H1 (cell line): ENCODE measurements around the gene KCTD15. TPM values are rescaled to one million over a fixed set of nuclear protein-coding genes. Genes with fewer than 3 reads are reported as not detected.

Experiments
- CTCF ChIA-PET: fragments of 300-600 bp; sonication (Branson Sonifier 250); formaldehyde crosslinking; loops from one replicate; lab custom pipeline; 2021; ENCODE audit not compliant: partially characterized antibody; lab: Charles Lee
- POLR2A ChIA-PET: fragments of 300-600 bp; sonication (Branson Sonifier 250); formaldehyde crosslinking; loops from one replicate; lab custom pipeline; 2021; ENCODE audit warnings: inconsistent platforms; ENCODE audit not compliant: partially characterized antibody; lab: Charles Lee
- DNase-seq, 2 experiments: peaks; one replicate each; pipeline versions ENCODE4 v3.0.0 to v3.0.0-alpha.2; 2010 to 2022; ENCODE audit warnings: low spot score in 2 of 2, low read depth in 1 of 2, mixed read lengths in 1 of 2
- FAIRE-seq: peaks from 2 replicates; lab custom pipeline; 2011; peaks lifted over from hg19 to GRCh38; lab: Jason Lieb, UNC
- H2AFZ ChIP-seq: 2 replicates; pipeline ENCODE4 v1.8.1; 2012; ENCODE audit warnings: low read length, inconsistent platforms
- H2AK5ac ChIP-seq: 2 replicates; pipeline ENCODE4 v1.6.1; 2013; ENCODE audit warnings: low read depth, low read length
- H2BK120ac ChIP-seq: replicated peaks from 2 replicates; pipeline ENCODE3; 2013; ENCODE audit warnings: low read depth, low read length, inconsistent platforms
- H2BK12ac ChIP-seq: 2 replicates; pipeline ENCODE4 v1.6.1; 2013; ENCODE audit warnings: low read depth, low read length
- H2BK15ac ChIP-seq: 2 replicates; pipeline ENCODE4 v1.6.1; 2013; ENCODE audit warnings: low read length
- H2BK20ac ChIP-seq: 2 replicates; pipeline ENCODE4 v1.6.1; 2013; ENCODE audit warnings: low read length
- H2BK5ac ChIP-seq: 2 replicates; pipeline ENCODE4 v1.6.1; 2013; ENCODE audit warnings: low read depth, low read length
- H3K14ac ChIP-seq: 2 replicates; pipeline ENCODE4 v1.6.1; 2013; ENCODE audit warnings: inconsistent platforms; ENCODE audit not compliant: insufficient read length
- H3K18ac ChIP-seq: 2 replicates; pipeline ENCODE4 v1.6.1; 2013; ENCODE audit warnings: low read length; ENCODE audit errors: extremely low read depth
- H3K23ac ChIP-seq: 2 replicates; pipeline ENCODE4 v1.6.1; 2013; ENCODE audit warnings: inconsistent platforms; ENCODE audit not compliant: insufficient read length
- H3K23me2 ChIP-seq: 2 replicates; pipeline ENCODE4 v1.6.1; 2013; ENCODE audit warnings: low read depth, low read length
- H3K27ac ChIP-seq: 2 replicates; pipeline ENCODE4 v1.6.1; 2011; ENCODE audit warnings: low read depth, low read length, inconsistent platforms
- H3K27me3 ChIP-seq, 4 experiments: replicated peaks in 1 of 4; 1 replicate in 1 of 4; 2 replicates in 3 of 4; pipeline versions ENCODE4 v1.6.1 to v1.8.1; 2011 to 2013; ENCODE audit warnings: low read length in 3 of 4, mild to moderate bottlenecking in 3 of 4, inconsistent platforms in 2 of 4, mixed read lengths in 2 of 4, moderate library complexity in 1 of 4; ENCODE audit not compliant: control insufficient read depth in 3 of 4, insufficient read depth in 3 of 4; ENCODE audit errors: extremely low read depth in 1 of 4
- H3K36me3 ChIP-seq, 4 experiments: 2 replicates each; pipeline versions ENCODE4 v1.6.1 to v1.8.1; 2011 to 2013; ENCODE audit warnings: mild to moderate bottlenecking in 4 of 4, low read length in 3 of 4, moderate library complexity in 2 of 4, control low read depth in 1 of 4, inconsistent platforms in 1 of 4; ENCODE audit not compliant: insufficient read depth in 4 of 4, control insufficient read depth in 2 of 4
- H3K4ac ChIP-seq: replicated peaks from 2 replicates; pipeline ENCODE3; 2013; ENCODE audit warnings: low read length, low read depth, mixed read lengths, inconsistent platforms; ENCODE audit not compliant: insufficient read length
- H3K4me1 ChIP-seq, 4 experiments: replicated peaks in 1 of 4; 1 replicate in 1 of 4; 2 replicates in 3 of 4; pipeline versions ENCODE4 v1.6.1 to v1.8.1; 2011 to 2013; ENCODE audit warnings: low read length in 3 of 4, inconsistent platforms in 2 of 4, mixed read lengths in 1 of 4; ENCODE audit not compliant: insufficient read depth in 4 of 4, control insufficient read depth in 3 of 4
- H3K4me2 ChIP-seq, 2 experiments: 2 replicates each; pipeline versions ENCODE4 v1.6.1 to v1.8.1; 2011 to 2013; ENCODE audit warnings: low read depth in 2 of 2, low read length in 2 of 2, control low read depth in 1 of 2, inconsistent platforms in 1 of 2, mild to moderate bottlenecking in 1 of 2; ENCODE audit not compliant: insufficient read depth in 1 of 2
- H3K4me3 ChIP-seq, 4 experiments: fragments of 200-600, 300-600 bp in 1 of 4; sonication (generic), shearing (Covaris generic), sonication (Bioruptor Twin) in 1 of 4; 2 replicates each; pipeline versions ENCODE4 v1.5.1 to v1.8.1; 2011 to 2016; ENCODE audit warnings: low read length in 4 of 4, low read depth in 3 of 4, control low read depth in 2 of 4, inconsistent platforms in 2 of 4, mild to moderate bottlenecking in 2 of 4, mixed read lengths in 1 of 4, moderate library complexity in 1 of 4; ENCODE audit not compliant: insufficient read depth in 2 of 4; ENCODE audit errors: extremely low read depth in 1 of 4
- H3K56ac ChIP-seq: replicated peaks from 2 replicates; pipeline ENCODE3; 2013; ENCODE audit warnings: low read depth, mild to moderate bottlenecking, mixed read lengths, low read length, inconsistent platforms; ENCODE audit not compliant: insufficient read length
- H3K79me1 ChIP-seq: 2 replicates; pipeline ENCODE4 v1.6.1; 2013; ENCODE audit warnings: low read depth, low read length, control low read depth
- H3K79me2 ChIP-seq, 2 experiments: 2 replicates each; pipeline versions ENCODE4 v1.6.1 to v1.8.1; 2012 to 2013; ENCODE audit warnings: low read length in 2 of 2, mild to moderate bottlenecking in 2 of 2, inconsistent platforms in 1 of 2; ENCODE audit not compliant: insufficient read depth in 2 of 2, control insufficient read depth in 1 of 2
- H3K9ac ChIP-seq, 4 experiments: replicated peaks in 1 of 4; 1 replicate in 1 of 4; 2 replicates in 3 of 4; pipeline versions ENCODE4 v1.6.1 to v1.8.1; 2011 to 2013; ENCODE audit warnings: low read depth in 3 of 4, low read length in 3 of 4, control low read depth in 2 of 4, mild to moderate bottlenecking in 2 of 4, moderate library complexity in 2 of 4, inconsistent platforms in 1 of 4; ENCODE audit errors: extremely low read depth in 1 of 4
- H3K9me3 ChIP-seq, 2 experiments: 2 replicates each; pipeline versions ENCODE4 v1.6.1 to v1.8.1; 2012 to 2013; ENCODE audit warnings: mild to moderate bottlenecking in 2 of 2, moderate library complexity in 2 of 2, control low read depth in 1 of 2, inconsistent platforms in 1 of 2, low read depth in 1 of 2, low read length in 1 of 2, mixed read lengths in 1 of 2; ENCODE audit not compliant: insufficient read depth in 2 of 2
- H4K20me1 ChIP-seq, 2 experiments: replicated peaks in 1 of 2; 2 replicates each; pipeline versions ENCODE3 to v1.8.1; 2011 to 2013; ENCODE audit warnings: inconsistent platforms in 2 of 2, low read length in 2 of 2, mild to moderate bottlenecking in 1 of 2; ENCODE audit not compliant: insufficient read depth in 2 of 2, control insufficient read depth in 1 of 2
- H4K5ac ChIP-seq: 2 replicates; pipeline ENCODE4 v1.6.1; 2013; ENCODE audit warnings: low read length, low read depth, mixed read lengths, inconsistent platforms; ENCODE audit not compliant: insufficient read length
- H4K8ac ChIP-seq: 2 replicates; pipeline ENCODE4 v1.8.0; 2013; ENCODE audit warnings: mild to moderate bottlenecking, moderate library complexity, low read length, inconsistent platforms; ENCODE audit not compliant: insufficient read depth; ENCODE audit errors: extremely low read depth
- H4K91ac ChIP-seq: replicated peaks from 2 replicates; pipeline ENCODE3; 2013; ENCODE audit warnings: low read length, mixed read lengths, inconsistent platforms; ENCODE audit not compliant: insufficient read length
- EP300 ChIP-seq, 2 experiments: IDR thresholded peaks; 1 replicate in 1 of 2; 2 replicates in 1 of 2; pipeline ENCODE4 v1.6.1; 2011 to 2012; ENCODE audit warnings: low read depth in 2 of 2, low read length in 2 of 2, mild to moderate bottlenecking in 2 of 2, borderline replicate concordance in 1 of 2, inconsistent platforms in 1 of 2, moderate library complexity in 1 of 2
- NANOG ChIP-seq: IDR thresholded peaks from 2 replicates; pipeline ENCODE4 v1.6.1; 2011; ENCODE audit warnings: low read length, low read depth, mild to moderate bottlenecking, inconsistent platforms; ENCODE audit not compliant: insufficient read depth, poor library complexity, severe bottlenecking
- POLR2AphosphoS5 ChIP-seq: IDR thresholded peaks from 2 replicates; pipeline ENCODE4 v1.6.1; 2011; ENCODE audit warnings: low read depth, low read length
- WGBS, 2 experiments: shearing (Covaris generic) in 1 of 2; methylation state at CpG; one replicate each; pipeline versions ENCODE4 v1.1.6 to v1.1.7; 2013 to 2015; ENCODE audit warnings: low lambda C conversion rate in 2 of 2, mixed read lengths in 2 of 2, inconsistent platforms in 1 of 2, low coverage in 1 of 2, missing lambda C conversion rate in 1 of 2; ENCODE audit not compliant: insufficient replicate concordance in 2 of 2, insufficient coverage in 1 of 2, insufficient read length in 1 of 2; ENCODE audit errors: extremely low coverage in 1 of 2, missing lambda C conversion rate in 1 of 2; 5-methylcytosine and 5-hydroxymethylcytosine counted together
- polyA plus RNA-seq, 7 experiments: library from polyadenylated mRNA; depleted of rRNA in 3 of 7; stranded (reverse) in 5 of 7; unstranded in 2 of 7; fragments of >200 nt in 5 of 7; fragments of 200-250 nt in 2 of 7; gene quantifications; 1 replicate in 5 of 7; 2 replicates in 1 of 7; 4 replicates in 1 of 7; pipeline versions ENCODE4 v1.2.1 to v1.2.3, GENCODE V29; 2011 to 2013; ENCODE audit warnings: missing spikeins in 2 of 7, mixed read lengths in 2 of 7
- total RNA-seq: library from RNA; stranded (reverse); fragmentation: NEBNext Ultra II Directional; extraction: Animal tissue kit (Norgen Biotek cat#: 25700); gene quantifications from 2 replicates; pipeline ENCODE4 v1.2.1, GENCODE V29; 2021

The KCTD15 gene
- total and polyA plus RNA-seq, 2 of the 8 experiments (the other 6 are each of a cell fraction or from before 2014, with no cell fraction given) = 25.1 to 27.0 TPM

DNA sequence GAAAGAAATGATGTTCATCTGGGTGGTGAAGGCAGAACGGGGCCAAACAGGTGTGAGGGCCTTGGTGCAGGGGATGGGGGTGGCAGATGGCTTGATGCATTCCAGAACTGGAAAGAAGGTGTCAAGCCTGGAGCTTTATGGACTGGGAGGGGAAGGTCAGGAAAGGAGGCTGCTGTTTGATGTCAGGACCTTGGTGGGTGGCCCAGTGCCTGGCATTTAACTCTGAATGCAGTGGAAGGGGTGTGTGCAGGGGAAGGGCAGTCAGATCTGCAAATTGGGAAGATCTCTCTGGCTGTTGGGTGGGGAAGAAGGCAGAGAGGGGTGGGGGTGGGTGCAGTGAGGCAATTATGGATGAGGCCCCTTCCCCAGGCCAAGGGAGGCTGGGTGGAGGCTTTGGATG, 11.7 kb downstream of the KCTD15 start:
- Histone ChIP-seq H3K23ac (no peak overlapping the region), H3K18ac (no peak overlapping the region)
- no peak for TF ChIP-seq NANOG
- TF ChIP-seq EP300 (IDR thresholded peaks at IDR 0.05; ENCODE audit: borderline replicate concordance in 1 of 2, low read depth in 2 of 2, low read length in 2 of 2) = no peak
- no peak for TF ChIP-seq POLR2AphosphoS5
- TF ChIP-seq, all 59 proteins: peak for 0
- H3K9me3 ChIP-seq = no peaks in the 10 kb centered on the region
- ChIA-PET CTCF (interaction anchor here (1.0 kb wide), 1 partner anchor 14 kb away, joined by 3 read pairs; no protein-coding TSS in a partner anchor), POLR2A (no interaction called here)
- H4K5ac ChIP-seq = no peak overlapping the region
- H2BK120ac ChIP-seq = no peak overlapping the region
- peaks cover 7 to 30% (median 17%) of the 10 kb centered on the region in 4 experiments; a peak in 6 of 8 replicates for H3K36me3 ChIP-seq
- H3K4me1 ChIP-seq = no peaks in the 10 kb centered on the region
- no peak overlapping the region for H2BK15ac ChIP-seq
- no peak overlapping the region; the same call in 1 of the 2 replicates for H3K27ac ChIP-seq
- no peaks in the 10 kb centered on the region for H3K23me2 ChIP-seq
- FAIRE-seq (no peak), DNase-seq (no peak)
- H3K27me3 ChIP-seq = no peaks in the 10 kb centered on the region
- no peak overlapping the region for H4K91ac ChIP-seq
- no peak overlapping the region for H3K56ac ChIP-seq
- no peak overlapping the region for H2BK12ac ChIP-seq
- H2BK20ac ChIP-seq = no peak overlapping the region
- 100% methylated on average over 1 of the region's 1 CpG; no CpG with 5 or more reads in 1 of the 2 experiments for WGBS, 2 experiments
- no peak overlapping the region for H3K14ac ChIP-seq
- H2BK5ac ChIP-seq = no peak overlapping the region
- peaks cover 3% of the 10 kb centered on the region; the same call in 1 of the 2 replicates for H3K79me1 ChIP-seq
- H3K4ac ChIP-seq = no peak overlapping the region
- H4K8ac ChIP-seq = no peak overlapping the region; the same call in 1 of the 2 replicates
- H2AFZ ChIP-seq = no peak overlapping the region
- no peak overlapping the region for H3K4me3 ChIP-seq
- H3K9ac ChIP-seq = no peak overlapping the region
- H4K20me1 ChIP-seq = peaks cover 12 to 17% of the 10 kb centered on the region in 2 experiments
- H2AK5ac ChIP-seq = no peak overlapping the region
- H3K79me2 ChIP-seq = no peaks in the 10 kb centered on the region
- no peak overlapping the region for H3K4me2 ChIP-seq
